ENCODE data around the gene LMF1.

LMF1 gene

DNA sequence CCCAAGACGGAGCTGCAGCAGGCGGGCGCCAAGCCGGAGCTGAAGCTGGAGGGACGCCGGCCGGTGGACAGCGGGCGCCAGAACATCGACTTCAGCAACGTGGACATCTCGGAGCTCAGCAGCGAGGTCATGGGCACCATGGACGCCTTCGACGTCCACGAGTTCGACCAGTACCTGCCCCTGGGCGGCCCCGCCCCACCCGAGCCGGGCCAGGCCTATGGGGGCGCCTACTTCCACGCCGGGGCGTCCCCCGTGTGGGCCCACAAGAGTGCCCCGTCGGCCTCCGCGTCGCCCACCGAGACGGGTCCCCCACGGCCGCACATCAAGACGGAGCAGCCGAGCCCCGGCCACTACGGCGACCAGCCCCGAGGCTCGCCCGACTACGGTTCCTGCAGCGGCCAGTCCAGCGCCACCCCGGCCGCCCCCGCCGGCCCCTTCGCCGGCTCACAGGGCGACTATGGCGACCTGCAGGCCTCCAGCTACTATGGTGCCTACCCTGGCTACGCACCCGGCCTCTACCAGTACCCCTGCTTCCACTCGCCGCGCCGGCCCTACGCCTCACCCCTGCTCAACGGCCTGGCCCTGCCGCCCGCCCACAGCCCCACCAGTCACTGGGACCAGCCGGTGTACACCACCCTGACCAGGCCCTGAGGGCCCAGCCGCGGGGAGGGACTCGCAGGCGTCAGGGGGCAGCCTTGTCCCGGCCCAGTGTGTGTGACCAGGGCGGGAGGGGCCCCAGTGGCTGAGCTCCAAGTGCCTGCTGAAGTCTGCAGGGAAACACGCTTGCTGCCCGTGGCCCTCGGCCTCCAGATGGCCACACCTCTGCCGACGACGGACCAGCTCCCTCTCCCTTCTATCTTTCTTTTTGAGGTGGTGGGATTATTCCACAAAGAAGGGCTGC is 14.2 kb upstream of the LMF1 start:
- no peak for DNase-seq (ENCODE audit: low spot score)

- DNase-seq (ENCODE audit: low spot score): no peak
Measured at GRCh38 chr16:984121-984694, 13.4 kb upstream of the LMF1 start.

DNA sequence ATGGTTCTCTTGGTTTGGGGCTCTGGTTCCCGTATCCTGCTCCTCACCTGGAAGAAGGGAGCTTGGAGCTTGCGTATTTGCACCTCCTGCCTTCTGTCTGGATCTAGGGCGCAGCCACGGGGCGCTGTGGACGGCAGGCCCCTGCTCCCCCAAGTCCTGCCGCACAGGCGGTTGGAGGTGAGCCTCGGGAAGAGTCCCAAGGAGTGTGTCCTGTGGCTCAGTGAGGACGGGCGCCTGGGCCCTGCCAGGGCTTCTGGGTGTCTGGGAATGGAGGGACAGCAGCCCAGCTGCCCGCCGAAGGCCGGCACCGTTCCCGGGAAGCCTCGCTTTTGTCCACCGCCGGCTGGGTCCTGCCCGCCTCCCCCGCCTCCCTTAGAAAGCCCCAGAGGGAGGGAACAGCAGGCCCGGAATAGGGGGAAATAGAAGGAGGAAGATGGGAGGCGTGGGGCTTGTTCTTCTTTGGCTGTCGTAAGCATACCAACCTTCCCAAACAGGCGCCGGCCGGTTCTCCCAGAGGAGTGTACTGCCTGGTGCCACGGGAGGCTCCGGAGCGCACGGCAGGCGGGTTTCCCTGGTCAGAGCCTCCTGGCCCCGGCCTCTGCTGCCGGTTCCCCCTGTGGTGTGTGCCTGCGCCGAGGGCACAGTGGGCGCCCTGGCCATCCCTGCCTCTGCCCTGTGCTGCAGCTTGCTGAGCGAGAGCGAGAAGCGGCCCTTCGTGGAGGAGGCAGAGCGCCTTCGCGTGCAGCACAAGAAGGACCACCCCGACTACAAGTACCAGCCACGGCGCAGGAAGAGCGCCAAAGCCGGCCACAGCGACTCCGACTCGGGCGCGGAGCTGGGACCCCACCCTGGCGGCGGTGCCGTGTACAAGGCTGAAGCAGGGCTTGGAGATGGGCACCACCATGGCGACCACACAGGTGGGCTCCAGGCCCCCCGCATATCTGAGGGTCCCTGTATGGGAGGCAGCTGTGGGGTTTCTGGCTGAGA is 12.6 kb upstream of the LMF1 start:
- no peak for DNase-seq (ENCODE audit: low spot score)

- no peak for DNase-seq (ENCODE audit: low spot score)
Measured at GRCh38 chr16:982145-983043, 11.6 kb upstream of the LMF1 start.

DNA sequence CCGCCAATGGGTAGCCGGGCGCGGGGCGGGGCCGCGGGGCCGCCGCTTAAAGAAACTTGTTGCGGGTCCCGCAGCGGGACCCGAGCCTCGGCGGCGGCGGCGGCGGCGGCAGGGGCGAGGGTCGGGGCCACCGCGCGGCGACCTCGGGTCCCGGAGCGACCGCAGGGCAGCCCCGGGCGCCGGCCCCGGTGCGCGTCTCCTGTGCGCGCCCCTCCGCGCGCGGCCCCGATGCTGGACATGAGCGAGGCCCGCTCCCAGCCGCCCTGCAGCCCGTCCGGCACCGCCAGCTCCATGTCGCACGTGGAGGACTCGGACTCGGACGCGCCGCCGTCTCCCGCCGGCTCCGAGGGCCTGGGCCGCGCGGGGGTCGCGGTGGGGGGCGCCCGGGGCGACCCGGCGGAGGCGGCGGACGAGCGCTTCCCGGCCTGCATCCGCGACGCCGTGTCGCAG is 10.9 kb upstream of the LMF1 start, which contains the start of gene SOX8:
TSS of gene SOX8 (plus strand) at position 76 of the 450 bp plus-strand sequence. CDS start at position 229, 153 bp downstream.
- peak; percentile 83 for DNase-seq (ENCODE audit: low spot score)

- DNase-seq (ENCODE audit: low spot score): peak; percentile 83
Measured at GRCh38 chr16:980595-980854, 9.7 kb upstream of the LMF1 start.

DNA sequence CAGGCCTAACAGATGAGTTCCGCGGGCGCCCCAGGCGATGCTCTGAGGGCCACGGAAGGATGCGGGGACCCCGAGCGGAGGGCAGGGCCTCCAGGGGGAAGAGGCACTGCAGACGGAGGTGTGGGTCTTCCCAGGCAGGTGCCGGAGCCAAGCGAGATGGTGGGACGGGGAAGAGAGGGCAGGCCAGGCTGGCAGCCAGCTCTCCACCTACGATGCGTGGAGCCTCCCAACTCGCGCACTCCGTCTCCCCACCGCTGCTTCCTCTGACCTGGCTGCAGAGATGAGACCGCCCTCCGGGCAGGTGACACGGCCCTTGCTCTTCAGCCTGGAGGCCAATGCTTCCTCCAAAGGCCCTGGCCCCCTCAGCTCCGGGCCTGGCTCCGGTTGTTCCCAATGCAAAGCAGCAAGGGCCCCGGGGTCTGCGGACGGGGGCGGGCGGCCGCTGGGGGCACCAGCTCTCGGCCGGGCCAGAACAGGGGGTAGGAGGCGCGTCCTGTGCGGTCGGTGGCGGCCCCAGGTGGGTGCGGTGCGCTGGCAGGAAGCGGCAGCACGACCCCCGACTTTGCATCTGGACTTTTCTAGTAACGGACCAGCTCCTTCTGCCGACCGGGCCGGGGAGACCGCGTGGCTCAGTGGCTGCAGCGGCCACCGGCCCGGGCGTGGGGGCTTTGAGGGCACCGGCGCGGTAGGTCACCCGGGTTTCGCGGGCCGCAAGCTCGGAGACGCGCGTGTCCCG is 9.2 kb upstream of the LMF1 start:
- DNase-seq (ENCODE audit: low spot score): no peak

DNA sequence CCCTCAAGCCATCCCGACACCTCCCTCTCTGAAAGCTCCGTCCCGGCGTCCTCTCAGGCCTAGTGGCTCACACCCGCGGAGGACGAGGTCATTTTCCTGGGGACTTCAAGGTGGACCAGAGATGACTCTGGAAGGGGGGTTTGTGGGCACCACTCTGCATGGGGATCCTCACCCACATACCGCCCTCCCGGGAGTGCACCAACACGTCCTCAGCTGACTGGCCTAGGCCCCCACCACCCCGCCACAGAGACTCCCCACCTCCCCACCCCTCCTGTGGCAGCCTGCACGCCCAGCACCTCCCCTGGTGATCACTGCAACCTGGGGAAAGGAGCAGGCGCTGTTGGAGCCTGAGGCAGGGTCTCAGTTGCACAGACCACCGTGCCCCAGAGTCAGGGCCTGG is 8.4 kb upstream of the LMF1 start:
- DNase-seq (ENCODE audit: low spot score): no peak

- no peak for DNase-seq (ENCODE audit: low spot score)
Measured at GRCh38 chr16:978403-978802, 7.6 kb upstream of the LMF1 start.

DNA sequence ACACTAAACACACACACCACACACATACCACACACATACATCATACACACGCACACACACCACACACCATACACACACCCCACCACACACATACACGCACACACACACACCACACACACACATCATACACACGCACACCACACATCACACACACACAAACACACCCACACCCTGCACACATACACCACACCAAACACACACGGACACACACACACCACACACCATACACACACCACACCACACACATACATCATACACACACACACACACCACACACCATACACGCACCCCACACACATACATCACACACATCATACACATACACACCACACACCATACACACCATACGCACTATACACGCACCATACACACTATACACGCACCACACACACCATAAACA is 7.1 kb upstream of the LMF1 start:
- no peak for DNase-seq (ENCODE audit: low spot score)

DNA sequence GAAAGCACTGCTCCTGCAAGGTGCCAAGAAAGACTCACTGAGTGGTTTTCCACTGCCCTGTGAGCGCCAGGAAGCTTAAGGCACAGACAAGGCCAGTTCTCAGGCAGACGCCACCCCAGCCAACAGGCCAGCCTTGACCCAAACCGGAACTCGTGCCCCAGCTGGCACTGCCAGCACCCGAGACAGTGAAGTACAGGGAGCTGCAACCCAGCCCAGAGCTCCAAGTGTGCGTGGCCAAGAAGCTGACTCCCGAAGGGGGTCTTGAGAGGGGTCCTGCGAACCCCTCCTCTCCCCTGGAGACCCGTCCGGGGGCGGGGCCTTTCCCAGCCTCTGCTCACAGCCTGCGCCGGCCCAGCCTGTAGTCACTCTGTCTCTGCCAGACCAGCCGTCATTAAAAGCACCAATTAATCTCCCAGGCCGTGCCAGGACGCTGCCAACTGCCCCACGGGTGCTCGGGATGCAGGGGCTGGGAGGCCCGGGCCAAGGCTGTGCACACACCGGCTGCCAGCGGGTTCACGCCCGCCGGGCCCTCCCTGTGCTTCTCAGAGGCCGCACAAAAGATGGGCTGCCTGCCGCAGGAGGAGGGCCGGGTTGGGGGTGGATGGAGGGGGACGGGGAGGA is 6.4 kb upstream of the LMF1 start:
- no peak for DNase-seq (ENCODE audit: low spot score)

DNA sequence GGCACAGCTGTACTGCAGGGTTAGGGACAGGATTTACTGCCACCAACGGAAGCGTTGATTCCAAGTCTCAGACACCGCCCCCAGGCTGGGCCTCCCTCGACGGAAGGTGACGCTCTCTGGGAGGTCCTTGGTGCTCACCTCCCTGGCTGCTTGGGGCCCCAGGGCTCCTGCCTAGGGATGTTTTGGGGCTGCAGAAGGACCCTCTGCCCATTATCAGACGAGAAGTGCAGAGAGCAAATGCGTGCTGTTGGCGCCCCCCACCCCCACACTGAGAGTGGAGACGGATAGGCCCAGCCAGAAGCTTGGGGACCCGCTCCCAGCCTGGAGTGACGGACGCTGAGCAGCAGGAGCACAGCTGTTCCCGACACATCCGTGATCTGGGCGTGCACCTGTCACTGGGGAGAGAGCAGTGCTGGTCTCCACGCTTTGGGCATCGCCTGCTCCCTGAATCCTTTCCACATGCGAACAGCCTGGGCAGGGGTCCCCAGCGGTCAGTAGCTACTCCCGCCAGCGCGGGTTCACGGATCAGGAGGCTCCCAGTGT is 5.7 kb upstream of the LMF1 start:
- DNase-seq (ENCODE audit: low spot score): no peak

DNA sequence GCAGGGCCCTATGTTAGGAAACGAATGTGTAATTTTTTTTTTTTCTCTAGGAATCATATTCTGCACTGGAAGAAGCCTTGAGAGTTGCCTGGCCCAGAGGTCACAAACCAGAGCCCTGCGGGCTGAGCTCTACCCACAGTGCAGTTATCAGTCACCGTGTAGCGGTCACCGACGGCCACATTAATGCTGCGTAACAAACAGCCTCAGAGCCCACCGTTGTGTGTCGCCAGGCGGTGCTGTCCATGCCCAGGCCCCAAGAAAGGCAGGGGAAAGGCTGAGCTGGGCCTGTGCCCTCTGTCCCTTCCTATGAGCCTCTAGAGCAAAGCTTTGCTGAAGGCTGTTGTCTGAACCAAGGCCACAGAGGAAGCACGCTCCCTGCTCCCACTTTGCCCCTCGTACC is 4.5 kb upstream of the LMF1 start:
- DNase-seq (ENCODE audit: low spot score): no peak

GRCh38 chr16:974611-975261 is 4.0 kb upstream of the LMF1 start:
- DNase-seq (ENCODE audit: low spot score): no peak

- DNase-seq (ENCODE audit: low spot score): no peak
Measured at GRCh38 chr16:974001-974601, 3.3 kb upstream of the LMF1 start.

DNA sequence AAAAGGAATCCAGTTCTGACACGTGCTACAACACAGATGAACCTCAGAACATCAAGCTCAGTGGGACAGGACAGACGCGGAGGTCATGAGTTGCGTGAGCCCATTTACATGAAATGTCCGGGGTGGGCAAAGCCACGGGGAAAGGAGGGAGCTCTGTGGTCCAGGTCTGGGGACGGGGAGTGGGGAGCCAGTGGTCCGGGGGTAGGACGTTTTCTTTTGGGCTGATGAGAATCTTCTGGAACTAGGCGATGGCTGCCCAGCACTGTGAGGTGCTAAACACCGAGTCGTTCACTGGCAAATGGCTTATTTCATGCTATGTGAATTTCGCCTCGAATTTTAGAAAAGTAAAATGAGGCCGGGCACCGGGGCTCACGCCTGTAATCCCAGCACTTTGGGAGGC is 2.6 kb upstream of the LMF1 start:
- no peak for DNase-seq (ENCODE audit: low spot score)

DNA sequence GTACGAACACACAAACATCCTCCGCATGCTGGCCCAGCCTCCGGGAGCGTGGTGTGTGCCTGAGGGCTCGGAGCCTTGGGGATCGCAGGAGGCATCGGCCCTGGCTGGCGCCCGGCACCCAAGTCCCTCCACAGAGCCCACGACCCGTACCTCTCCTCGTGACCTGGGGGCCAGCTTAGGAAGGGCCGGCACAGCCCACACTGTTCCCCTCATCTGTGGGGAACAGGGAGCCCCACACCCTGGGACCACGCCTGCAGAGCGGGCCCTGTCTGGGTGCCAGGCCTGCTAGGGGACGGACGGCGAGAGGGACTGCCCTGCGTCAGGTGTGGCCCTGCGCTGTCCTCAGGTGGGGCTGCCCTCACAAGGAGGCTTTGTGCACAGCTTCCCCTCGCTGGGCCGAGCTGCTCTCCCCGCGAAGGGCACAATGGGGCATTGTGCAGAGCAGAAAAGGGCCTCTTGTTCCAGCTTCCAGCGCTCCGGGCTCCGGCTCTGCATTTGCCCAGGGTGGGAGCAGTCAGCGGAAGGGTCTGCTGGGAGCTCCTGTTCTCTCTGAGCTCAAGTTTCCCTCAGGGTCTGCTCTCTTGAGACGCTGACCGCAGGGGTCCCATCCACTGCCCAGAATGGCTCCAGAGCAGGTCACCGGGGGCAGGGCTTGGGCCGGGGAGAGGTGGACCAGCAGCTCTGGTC is 1.7 kb upstream of the LMF1 start:
- no peak for DNase-seq (ENCODE audit: low spot score)

DNA sequence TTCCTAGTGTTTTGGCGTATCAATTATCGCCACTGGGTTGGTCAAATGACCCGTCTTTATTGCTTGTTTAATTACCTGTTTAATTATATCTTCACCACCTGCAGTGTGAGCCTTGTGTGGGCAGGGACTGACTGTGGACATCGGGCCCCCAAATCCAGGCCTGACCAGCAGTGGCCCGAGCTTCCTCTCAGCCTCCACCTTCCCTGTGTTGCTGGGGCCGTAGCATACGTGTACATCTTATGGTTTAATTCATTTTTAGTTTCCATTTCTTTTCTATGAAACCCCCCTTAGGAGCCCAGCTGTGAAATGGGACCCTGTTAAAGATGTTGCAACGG is 1.2 kb upstream of the LMF1 start:
- no peak for DNase-seq (ENCODE audit: low spot score)

DNA sequence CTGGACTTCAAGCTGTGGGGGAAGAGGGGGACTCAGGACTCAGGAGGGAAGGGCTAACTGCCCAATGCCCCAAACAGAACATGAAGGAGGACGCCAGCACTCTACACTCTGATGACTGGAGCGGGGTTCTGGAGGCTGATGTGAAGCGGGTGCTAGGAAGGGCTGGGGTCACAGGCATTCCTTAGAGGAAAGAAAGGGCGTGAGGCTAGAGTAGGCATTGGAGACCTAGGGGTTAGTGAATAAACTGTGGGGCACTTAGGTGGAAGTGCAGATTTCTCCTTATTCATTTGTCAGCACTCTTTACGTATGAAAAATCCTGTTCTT is 760 bp upstream of the LMF1 start:
- DNase-seq (ENCODE audit: low spot score): no peak
